KOPT-K1 (cell line): ENCODE results near the gene TYW1.
"Not testable (repeated sequence)": the region's sequence is repeated elsewhere in the genome, so short reads cannot be mapped to it uniquely, and the experiment has no call there.

Source experiments
- H3K27ac ChIP-seq: fragments of 200-600 bp; sonication (generic); 2 replicates; pipeline ENCODE4 v1.5.1; 2016; ENCODE audit warnings: antibody characterized with exemption, mild to moderate bottlenecking, low read depth, low read length; ENCODE audit not compliant: poor library complexity, severe bottlenecking
- H3K36me3 ChIP-seq: fragments of 200-600 bp; sonication (generic); 2 replicates; pipeline ENCODE4 v1.5.1; 2017; ENCODE audit warnings: antibody characterized with exemption, mild to moderate bottlenecking, low read length, moderate library complexity; ENCODE audit not compliant: insufficient read depth
- H3K9me3 ChIP-seq: fragments of 200-600 bp; sonication (generic); 2 replicates; pipeline ENCODE4 v1.5.1; 2017; ENCODE audit warnings: antibody characterized with exemption, low read length, mild to moderate bottlenecking; ENCODE audit not compliant: insufficient read depth, poor library complexity, severe bottlenecking

TYW1 gene

DNA sequence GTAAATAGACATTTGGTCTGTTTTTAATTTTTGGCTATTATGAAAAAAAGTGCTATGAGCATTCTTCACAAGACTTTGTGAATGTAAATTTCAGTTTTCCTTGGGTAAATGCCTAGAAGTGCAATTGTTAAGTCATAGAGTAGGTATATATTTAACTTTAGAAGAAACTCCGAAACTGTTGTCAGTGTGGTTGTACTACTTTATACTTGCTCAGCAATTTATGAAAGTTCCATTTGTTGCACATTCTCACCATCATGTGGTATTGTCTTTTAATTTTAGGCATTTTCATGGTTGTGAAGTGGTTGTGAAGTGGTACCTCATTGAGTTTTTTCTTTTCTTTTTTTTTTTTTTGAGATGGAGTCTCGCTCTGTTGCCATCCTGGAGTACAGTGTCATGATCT, 60.0 kb downstream of the TYW1 start:
- Histone ChIP-seq H3K27ac (no peak overlapping the region), H3K36me3 (peaks cover 54% of the 10 kb centered on the region), H3K9me3 (no peaks in the 10 kb centered on the region)

GRCh38 chr7:67061321-67061720, 64.7 kb downstream of the TYW1 start:
- not testable (repeated sequence) for H3K27ac ChIP-seq
- peaks cover 15% of the 10 kb centered on the region for H3K9me3 ChIP-seq
- peaks cover 46% of the 10 kb centered on the region for H3K36me3 ChIP-seq

- H3K9me3 ChIP-seq = peaks cover 15% of the 10 kb centered on the region
- H3K27ac ChIP-seq = not testable (repeated sequence)
- peaks cover 40% of the 10 kb centered on the region for H3K36me3 ChIP-seq
Observed at GRCh38 chr7:67062802-67063201, 66.2 kb downstream of the TYW1 start.

DNA sequence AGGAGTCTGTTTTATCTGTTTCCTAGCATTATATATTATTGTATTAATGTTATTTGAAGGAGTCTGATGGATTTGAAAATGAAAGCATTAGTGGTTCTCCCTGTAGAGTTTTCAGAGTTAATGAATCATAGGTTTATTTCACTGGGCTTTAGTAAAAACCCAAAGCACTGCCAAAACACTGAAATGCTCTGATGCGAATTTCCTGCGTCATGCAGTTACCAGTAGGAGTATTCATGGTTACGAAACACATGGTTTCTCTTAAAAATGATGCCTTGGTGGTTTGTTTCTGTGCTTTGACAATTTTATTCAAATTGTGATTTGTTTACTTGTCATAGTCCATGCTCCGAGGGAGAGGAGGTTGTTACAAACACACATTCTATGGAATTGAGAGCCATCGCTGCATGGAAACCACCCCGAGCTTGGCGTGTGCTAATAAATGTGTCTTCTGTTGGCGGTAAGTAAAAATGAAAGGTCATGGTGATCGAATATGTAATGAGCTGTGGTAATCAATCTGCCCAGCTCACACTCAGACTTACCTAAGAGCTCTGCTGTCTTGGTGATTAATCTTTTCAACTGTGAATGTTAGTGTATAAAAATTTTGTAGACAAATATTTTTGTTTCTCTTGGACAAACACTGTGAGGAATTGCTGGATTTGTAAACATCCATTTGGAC, 70.5 kb downstream of the TYW1 start:
- Histone ChIP-seq H3K9me3 (peaks cover 15% of the 10 kb centered on the region), H3K36me3 (peaks cover 43% of the 10 kb centered on the region)
- H3K27ac ChIP-seq = not testable (repeated sequence)

GRCh38 chr7:67076120-67076519, 79.5 kb downstream of the TYW1 start:
- Histone ChIP-seq H3K36me3 (peaks cover 39% of the 10 kb centered on the region), H3K9me3 (peaks cover 57% of the 10 kb centered on the region)
- H3K27ac ChIP-seq = not testable (repeated sequence)

- Histone ChIP-seq H3K36me3 (peaks cover 20% of the 10 kb centered on the region; the same call in 1 of the 2 replicates), H3K9me3 (peaks cover 13% of the 10 kb centered on the region)
- H3K27ac ChIP-seq = not testable (repeated sequence)
Observed at GRCh38 chr7:67082880-67083279, 86.2 kb downstream of the TYW1 start.

DNA sequence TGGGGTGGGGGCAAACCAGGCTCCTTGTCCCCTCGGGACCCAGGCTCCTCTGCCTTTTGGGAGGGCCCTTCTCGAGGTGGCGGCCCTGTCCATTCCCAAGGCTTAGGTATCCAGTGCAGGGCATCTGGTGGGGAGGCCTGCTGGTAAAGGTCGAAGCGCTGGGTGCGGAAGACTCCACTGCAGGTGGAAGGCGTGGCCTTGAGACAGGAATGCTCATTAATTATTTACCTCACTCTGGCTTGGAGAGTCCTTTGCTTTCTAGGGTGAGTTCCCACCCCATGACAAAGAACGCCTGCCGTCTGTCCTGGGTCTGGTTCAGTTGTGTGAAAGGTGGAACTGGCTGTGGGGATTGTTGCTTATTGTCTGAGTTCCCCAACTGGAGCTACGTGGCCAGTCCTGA, 92.6 kb downstream of the TYW1 start:
- not testable (repeated sequence) for H3K36me3 ChIP-seq, H3K27ac ChIP-seq, H3K9me3 ChIP-seq

- H3K9me3 ChIP-seq, H3K27ac ChIP-seq, H3K36me3 ChIP-seq: not testable (repeated sequence)
Observed at GRCh38 chr7:67091053-67091452, 94.4 kb downstream of the TYW1 start.

- H3K27ac ChIP-seq, H3K9me3 ChIP-seq: not testable (repeated sequence)
- peaks cover 22% of the 10 kb centered on the region; the same call in 1 of the 2 replicates for H3K36me3 ChIP-seq
Observed at GRCh38 chr7:67098031-67098430, 101.4 kb downstream of the TYW1 start.

GRCh38 chr7:67099406-67099805, 102.8 kb downstream of the TYW1 start:
- not testable (repeated sequence) for H3K9me3 ChIP-seq, H3K27ac ChIP-seq
- H3K36me3 ChIP-seq = peaks cover 22% of the 10 kb centered on the region; the same call in 1 of the 2 replicates

DNA sequence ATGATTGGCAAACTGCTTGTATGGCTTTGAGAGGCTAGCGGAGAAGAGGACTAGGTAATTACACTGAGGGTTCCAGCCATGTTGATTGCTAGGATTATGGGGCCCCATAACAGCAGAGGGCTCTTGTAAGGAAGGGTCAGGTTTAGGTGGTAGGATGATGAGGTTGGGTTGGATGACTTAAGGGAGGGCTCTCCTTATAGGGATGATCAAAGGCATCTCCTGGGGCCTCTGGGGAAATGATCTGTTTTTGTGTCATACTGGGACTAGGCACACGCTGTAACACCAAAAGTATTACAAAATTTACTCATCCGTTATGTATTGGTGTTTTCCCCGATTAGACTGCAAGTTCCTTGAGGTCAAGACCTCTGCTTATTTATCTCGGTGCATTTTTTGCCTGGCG, 103.4 kb downstream of the TYW1 start:
- not testable (repeated sequence) for H3K27ac ChIP-seq, H3K9me3 ChIP-seq
- H3K36me3 ChIP-seq = peaks cover 22% of the 10 kb centered on the region; the same call in 1 of the 2 replicates

DNA sequence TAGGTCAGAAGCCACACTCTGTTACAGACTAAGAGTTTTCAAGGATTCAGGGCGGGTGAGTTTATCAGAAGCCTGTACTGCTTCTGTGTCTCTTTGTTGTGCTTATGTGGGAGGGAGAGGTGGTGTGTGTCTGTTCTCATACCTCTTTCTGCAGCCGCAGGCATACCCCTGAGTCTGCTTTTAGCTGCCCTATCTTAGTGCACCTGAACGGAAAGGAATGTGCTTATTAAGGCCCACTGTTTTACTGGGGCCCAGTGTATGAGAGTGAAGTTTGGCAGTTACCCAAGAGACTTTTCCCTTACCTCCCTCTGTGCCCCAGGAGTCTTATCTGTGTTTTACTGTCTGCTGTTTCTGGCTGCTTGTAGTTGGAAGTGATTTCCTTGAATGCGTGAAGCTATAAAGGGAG, 104.3 kb downstream of the TYW1 start:
- Histone ChIP-seq H3K27ac (no peak overlapping the region), H3K36me3 (peaks cover 22% of the 10 kb centered on the region; the same call in 1 of the 2 replicates)

DNA sequence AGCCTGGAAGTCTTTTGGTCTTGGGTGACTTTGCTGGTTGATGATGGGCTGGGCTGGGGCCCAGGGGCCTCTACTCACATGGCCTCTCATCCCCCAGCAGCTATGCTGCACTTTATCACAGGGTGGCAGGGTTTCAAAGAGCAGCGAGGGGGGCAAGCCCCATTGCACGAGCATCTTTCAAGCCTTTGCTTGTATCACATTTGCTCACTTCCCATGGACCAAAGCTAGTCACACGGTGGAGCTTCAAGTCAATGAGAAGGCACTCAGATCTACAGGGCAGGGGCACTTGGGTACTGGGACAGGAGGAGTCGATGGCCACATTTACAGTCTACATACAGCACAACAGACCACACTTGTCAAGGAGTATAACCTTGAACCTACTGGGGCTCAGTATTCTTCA, 108.3 kb downstream of the TYW1 start:
- peaks cover 15% of the 10 kb centered on the region; the same call in 1 of the 2 replicates for H3K36me3 ChIP-seq
- not testable (repeated sequence) for H3K27ac ChIP-seq, H3K9me3 ChIP-seq

More for the DNA sequence above, 104.3 kb downstream of the TYW1 start:
- H3K9me3 ChIP-seq = no peaks in the 10 kb centered on the region

- H3K27ac ChIP-seq = no peak overlapping the region
- H3K9me3 ChIP-seq = no peaks in the 10 kb centered on the region
- peaks cover 13% of the 10 kb centered on the region; the same call in 1 of the 2 replicates for H3K36me3 ChIP-seq
Observed at GRCh38 chr7:67105377-67105776, 108.7 kb downstream of the TYW1 start.

- not testable (repeated sequence) for H3K27ac ChIP-seq, H3K36me3 ChIP-seq, H3K9me3 ChIP-seq
Observed at GRCh38 chr7:67106255-67106654, 109.6 kb downstream of the TYW1 start.

DNA sequence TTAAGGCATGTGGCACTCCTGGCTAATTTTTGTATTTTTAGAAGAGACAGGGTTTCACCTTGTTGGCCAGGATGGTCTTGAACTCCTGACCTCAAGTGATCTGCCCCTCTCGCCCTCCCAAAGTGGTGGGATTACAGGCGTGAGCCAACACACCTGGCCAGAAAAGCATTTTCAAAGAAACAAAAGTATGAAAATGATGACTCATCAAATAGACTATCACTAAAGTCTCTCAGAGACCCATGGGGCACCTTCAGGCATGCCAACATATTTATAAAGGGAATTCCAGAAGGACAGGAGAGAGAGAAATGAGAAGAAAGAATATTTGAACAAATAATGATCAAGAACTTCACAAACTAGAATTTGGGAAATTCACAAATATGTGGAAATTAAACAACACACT, 114.7 kb downstream of the TYW1 start:
- H3K9me3 ChIP-seq, H3K27ac ChIP-seq, H3K36me3 ChIP-seq: not testable (repeated sequence)
